ENCODE measurements around the gene PLA2G2C.
"Not testable (repeated sequence)": the region's sequence is repeated elsewhere in the genome, so short reads cannot be mapped to it uniquely, and the experiment has no call there.

Gene PLA2G2C

DNA sequence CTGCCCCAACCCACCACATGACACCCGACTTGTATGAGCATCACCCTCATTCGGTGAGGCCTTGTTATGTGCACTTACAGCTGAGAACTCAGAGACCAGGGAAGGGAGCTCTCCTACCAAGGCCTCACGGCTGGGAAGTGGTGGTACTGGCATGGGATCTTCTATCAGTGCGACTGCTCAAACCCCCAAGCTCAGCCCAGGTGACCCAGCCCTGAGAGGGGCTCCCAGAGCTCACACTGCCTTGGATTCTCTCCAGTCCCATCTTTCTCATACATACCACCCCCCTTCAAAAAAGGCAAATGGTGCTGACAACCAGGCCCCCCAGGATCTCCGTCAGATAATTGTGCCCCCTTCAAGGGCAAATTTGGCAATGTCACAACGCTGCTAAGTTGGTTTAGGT is 48.0 kb downstream of the PLA2G2C start:
- DNase-seq (ENCODE audit: low read depth in 2 of 3, low spot score in 1 of 3): no peak

DNA sequence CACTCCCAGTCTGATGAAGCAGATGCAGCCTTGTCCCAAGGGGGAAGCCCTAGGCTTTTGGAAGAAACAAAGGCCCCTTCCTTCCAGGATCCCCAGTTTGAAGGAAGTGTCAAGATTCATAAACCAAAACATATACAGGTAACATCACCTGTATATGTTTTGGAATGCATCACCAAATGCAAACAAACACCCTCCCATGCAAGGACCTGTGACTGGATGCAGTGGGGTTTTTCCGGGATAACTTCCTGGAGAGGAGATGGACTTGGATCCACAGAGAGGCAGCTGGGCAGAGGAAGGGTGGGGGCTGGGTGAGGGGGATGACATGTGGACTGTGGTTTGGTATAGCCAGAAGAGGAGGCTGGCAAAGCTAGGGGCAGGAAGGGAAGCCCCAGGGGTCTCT is 48.7 kb downstream of the PLA2G2C start:
- DNase-seq (ENCODE audit: low read depth in 2 of 3, low spot score in 1 of 3): no peak

GRCh38 chr1:20137055-20137454 is 49.3 kb downstream of the PLA2G2C start:
- DNase-seq (ENCODE audit: low read depth in 2 of 3, low spot score in 1 of 3): no peak

- DNase-seq (ENCODE audit: low read depth in 2 of 3, low spot score in 1 of 3): no peak
Measured at GRCh38 chr1:20136249-20136648, 50.1 kb downstream of the PLA2G2C start.

- DNase-seq (ENCODE audit: low read depth in 2 of 3, low spot score in 1 of 3): no peak
Measured at GRCh38 chr1:20134995-20135394, 51.3 kb downstream of the PLA2G2C start.

DNA sequence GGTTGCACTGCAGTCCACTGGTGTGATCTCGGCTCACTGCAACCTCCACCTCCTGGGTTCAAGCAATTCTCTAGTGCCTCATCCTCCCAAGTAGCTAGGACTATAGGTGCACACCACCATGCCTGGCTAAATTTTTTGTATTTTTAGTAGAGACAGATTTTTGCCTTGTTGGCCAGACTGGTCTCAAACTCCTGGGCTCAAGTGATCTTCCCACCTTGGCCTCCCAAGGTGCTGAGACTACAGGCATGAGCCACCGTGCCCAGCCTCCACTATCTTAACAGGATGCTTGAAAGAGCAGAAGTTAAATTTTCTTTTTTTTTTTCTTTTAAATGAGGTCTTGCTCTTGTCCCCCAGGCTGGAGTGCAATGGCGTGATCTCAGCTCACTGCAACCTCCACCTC is 55.8 kb downstream of the PLA2G2C start:
- not testable (repeated sequence) for DNase-seq (ENCODE audit: low read depth in 2 of 3, low spot score in 1 of 3)

DNA sequence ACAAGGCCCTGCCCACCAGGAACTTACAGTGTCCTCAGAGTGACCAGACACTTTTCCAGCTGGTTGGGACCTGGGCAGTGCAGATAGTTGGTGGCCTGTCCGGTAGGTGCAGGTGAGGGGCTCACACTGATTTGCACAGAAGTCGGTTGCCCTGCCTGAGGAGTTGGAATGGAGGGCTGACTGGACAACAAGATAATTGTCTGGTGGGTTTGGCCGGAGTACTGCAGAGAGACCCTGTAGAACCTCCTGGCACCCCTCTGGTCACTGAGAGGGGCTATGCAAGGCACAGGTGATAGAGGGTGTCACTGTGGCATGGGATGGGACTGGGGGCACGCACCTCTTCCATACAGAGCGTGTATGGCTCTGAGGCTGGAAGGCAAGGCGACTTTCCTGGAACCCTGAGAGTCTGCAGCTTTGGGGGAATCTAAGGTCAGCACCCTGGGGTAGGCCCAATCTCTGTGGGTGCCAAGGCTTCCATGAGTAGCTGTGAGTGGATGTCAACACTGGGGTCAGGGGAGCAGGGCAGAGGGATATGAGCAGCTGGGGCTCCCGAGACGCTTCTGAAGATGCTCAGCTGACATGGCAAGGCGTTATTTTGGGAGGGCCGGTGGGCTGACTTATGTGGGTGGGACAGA is 59.4 kb downstream of the PLA2G2C start:
- no peak for DNase-seq (ENCODE audit: low read depth in 2 of 3, low spot score in 1 of 3)

DNA sequence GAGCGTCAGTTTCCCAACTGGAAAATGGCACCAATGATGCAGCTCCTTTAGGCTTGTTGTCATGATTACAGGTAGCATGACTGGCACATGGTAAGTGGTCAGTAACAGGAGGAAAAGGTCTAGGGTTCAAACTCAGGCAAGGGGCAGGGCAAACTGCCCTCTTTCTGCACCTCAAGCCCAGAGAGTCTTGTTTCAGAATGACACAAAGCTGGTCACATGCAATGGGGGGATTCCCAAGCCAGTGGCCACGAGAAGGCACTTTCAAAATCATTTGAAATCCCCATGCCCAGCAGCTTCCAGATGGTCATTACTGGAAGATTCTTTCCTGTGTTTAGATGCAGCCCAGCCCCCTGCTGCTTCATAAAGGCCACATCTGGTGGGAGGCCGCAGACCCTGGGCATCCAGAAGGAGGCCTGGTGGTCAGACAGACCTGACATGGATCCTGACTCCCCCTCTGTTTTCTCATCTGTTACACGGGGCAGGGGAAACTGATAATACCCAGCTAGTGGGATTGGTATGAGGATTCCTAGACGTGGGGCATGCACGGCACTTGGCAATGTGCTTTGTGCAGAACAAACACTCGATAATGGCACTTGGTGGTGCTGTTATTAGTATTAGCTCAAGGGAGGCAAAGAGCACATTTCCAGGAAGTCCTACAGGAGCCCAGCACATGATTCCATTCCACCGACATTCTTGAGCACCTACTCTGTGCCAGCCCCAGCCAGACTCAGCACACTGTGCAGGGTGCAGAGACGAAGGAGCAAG is 60.1 kb downstream of the PLA2G2C start:
- DNase-seq (ENCODE audit: low read depth in 2 of 3, low spot score in 1 of 3): no peak

DNA sequence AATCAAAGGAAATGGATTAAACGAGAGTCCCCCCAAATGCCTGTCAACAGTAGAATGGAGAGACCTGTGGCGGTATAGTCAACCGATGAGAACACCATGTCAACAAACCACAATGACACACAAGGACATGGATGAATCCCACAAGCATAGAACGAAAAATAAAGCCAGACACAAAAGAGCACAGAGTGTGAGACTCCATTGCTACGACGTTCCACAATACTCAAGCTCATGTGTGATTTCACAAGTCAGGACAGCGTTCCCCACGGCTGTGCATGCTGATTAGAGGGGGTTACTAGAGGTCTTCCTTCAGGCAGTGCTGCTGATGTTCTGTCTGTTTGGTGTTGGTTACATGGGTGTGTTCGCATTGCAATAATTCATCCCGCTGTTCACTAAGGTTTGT is 61.2 kb downstream of the PLA2G2C start:
- no peak for DNase-seq (ENCODE audit: low read depth in 2 of 3, low spot score in 1 of 3)

- no peak for DNase-seq (ENCODE audit: low read depth in 2 of 3, low spot score in 1 of 3)
Measured at GRCh38 chr1:20124456-20125057, 61.8 kb downstream of the PLA2G2C start.

- DNase-seq (ENCODE audit: low read depth in 2 of 3, low spot score in 1 of 3): no peak
Measured at GRCh38 chr1:20123722-20124455, 62.4 kb downstream of the PLA2G2C start.

DNA sequence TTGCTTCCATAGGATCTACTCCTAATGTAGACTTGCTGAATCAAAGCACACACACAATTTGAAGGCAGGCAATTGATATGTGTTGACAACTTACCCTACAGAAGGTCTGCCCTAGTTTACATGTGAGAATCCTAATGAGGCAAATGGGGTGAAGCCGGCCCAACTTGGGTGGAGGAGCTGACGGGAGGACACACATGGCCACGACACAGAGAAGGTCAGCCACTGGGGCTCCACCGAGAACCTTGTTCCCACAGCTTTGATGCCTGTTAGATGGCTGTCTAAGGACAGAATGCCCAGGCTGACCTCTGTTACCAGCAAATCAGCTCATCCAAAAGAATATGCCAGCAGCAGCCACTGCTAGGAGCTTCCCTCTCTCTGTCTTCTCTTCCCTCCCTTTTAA is 65.5 kb downstream of the PLA2G2C start:
- DNase-seq (ENCODE audit: low read depth in 2 of 3, low spot score in 1 of 3): no peak

GRCh38 chr1:20119347-20119746 is 67.0 kb downstream of the PLA2G2C start, which contains the start of gene PLA2G2D:
Gene PLA2G2D (minus strand): TSS chr1:20119536. CDS start chr1:20119498, 38 bp downstream.
- DNase-seq (ENCODE audit: low read depth in 2 of 3, low spot score in 1 of 3): no peak

- DNase-seq (ENCODE audit: low read depth in 2 of 3, low spot score in 1 of 3): no peak
Measured at GRCh38 chr1:20117236-20117635, 69.1 kb downstream of the PLA2G2C start.

- no peak for DNase-seq (ENCODE audit: low read depth in 2 of 3, low spot score in 1 of 3)
Measured at GRCh38 chr1:20115916-20116315, 70.4 kb downstream of the PLA2G2C start.

- no peak for DNase-seq (ENCODE audit: low read depth in 2 of 3, low spot score in 1 of 3)
Measured at GRCh38 chr1:20115479-20115878, 70.8 kb downstream of the PLA2G2C start.

GRCh38 chr1:20114021-20114648 is 72.2 kb downstream of the PLA2G2C start:
- no peak for DNase-seq (ENCODE audit: low read depth in 2 of 3, low spot score in 1 of 3)

All from stimulated activated CD4-positive, alpha-beta T cell treated with anti-CD3 and anti-CD28 coated beads, Interleukin-12 subunit alpha, Interleukin-12 subunit beta, amount 100 ng/mL, for 48 hours (primary cell).